H1 (cell line): Measurements from ENCODE around the gene USP24. TPM values are rescaled to one million over a fixed set of nuclear protein-coding genes. Genes with fewer than 3 reads are reported as not detected.

ENCODE experiments used
- BACH1 ChIP-seq: IDR thresholded peaks from 2 replicates; pipeline ENCODE4 v1.6.1; 2012; ENCODE audit warnings: low read length, improper control_type of control experiment
- CHD1 ChIP-seq: IDR thresholded peaks from 2 replicates; pipeline ENCODE4 v1.6.1; 2012; ENCODE audit warnings: low read depth, low read length, improper control_type of control experiment
- CHD2 ChIP-seq: IDR thresholded peaks from 2 replicates; pipeline ENCODE4 v1.6.1; 2012; ENCODE audit warnings: low read length, improper control_type of control experiment
- CREB1 ChIP-seq: IDR thresholded peaks from 2 replicates; pipeline ENCODE4 v1.6.1; 2012; ENCODE audit warnings: inconsistent platforms
- CTBP2 ChIP-seq: IDR thresholded peaks from 2 replicates; pipeline ENCODE4 v1.7.0; 2011; ENCODE audit warnings: borderline replicate concordance, mild to moderate bottlenecking, moderate library complexity, mixed read lengths, low read length; ENCODE audit not compliant: insufficient read depth, insufficient read length
- EP300 ChIP-seq, 2 experiments: IDR thresholded peaks; 1 replicate in 1 of 2; 2 replicates in 1 of 2; pipeline ENCODE4 v1.6.1; 2011 to 2012; ENCODE audit warnings: low read depth in 2 of 2, low read length in 2 of 2, mild to moderate bottlenecking in 2 of 2, borderline replicate concordance in 1 of 2, inconsistent platforms in 1 of 2, moderate library complexity in 1 of 2
- FOSL1 ChIP-seq: IDR thresholded peaks from 2 replicates; pipeline ENCODE4 v1.6.1; 2011; ENCODE audit warnings: mild to moderate bottlenecking, low read depth, low read length, moderate library complexity; ENCODE audit not compliant: insufficient read depth
- JUN ChIP-seq: IDR thresholded peaks from 2 replicates; pipeline ENCODE4 v1.6.1; 2011; ENCODE audit warnings: low read depth, mild to moderate bottlenecking, improper control_type of control experiment, low read length
- PHF8 ChIP-seq: fragments of 200-600 bp; sonication (generic); conservative IDR thresholded peaks from 2 replicates; pipeline ENCODE4 v1.7.1; 2012; ENCODE audit warnings: low read depth, mild to moderate bottlenecking, inconsistent platforms, low read length, moderate library complexity
- RFX5 ChIP-seq: IDR thresholded peaks from 2 replicates; pipeline ENCODE4 v1.6.1; 2011; ENCODE audit warnings: low read depth, low read length, improper control_type of control experiment, borderline replicate concordance
- RNF2 ChIP-seq: fragments of 200-900, 300-1000 bp; sonication (generic); IDR thresholded peaks from 2 replicates; pipeline ENCODE4 v1.7.1; 2016; ENCODE audit warnings: borderline replicate concordance, low read depth, mild to moderate bottlenecking, antibody characterized with exemption, low read length; ENCODE audit not compliant: poor library complexity, severe bottlenecking; ENCODE audit errors: missing control alignments
- RXRA ChIP-seq: IDR thresholded peaks from 2 replicates; pipeline ENCODE4 v1.6.1; 2011; ENCODE audit warnings: low read depth, mild to moderate bottlenecking, low read length, moderate library complexity; ENCODE audit not compliant: insufficient read depth
- SIRT6 ChIP-seq: IDR thresholded peaks from one replicate; pipeline ENCODE4 v1.7.1; 2012; ENCODE audit warnings: low read length, inconsistent platforms
- SP1 ChIP-seq: IDR thresholded peaks from 2 replicates; pipeline ENCODE4 v1.6.1; 2011; ENCODE audit warnings: low read depth, low read length
- TAF7 ChIP-seq: optimal IDR thresholded peaks from 2 replicates; pipeline ENCODE3; 2011; ENCODE audit warnings: low read depth, mild to moderate bottlenecking, inconsistent platforms, low read length, moderate library complexity, borderline replicate concordance
- TEAD4 ChIP-seq: IDR thresholded peaks from 2 replicates; pipeline ENCODE4 v1.6.1; 2012; ENCODE audit warnings: low read depth, low read length, inconsistent platforms, mixed read lengths
- USF2 ChIP-seq: IDR thresholded peaks from 2 replicates; pipeline ENCODE4 v1.6.1; 2011; ENCODE audit warnings: low read length, improper control_type of control experiment
- polyA plus RNA-seq, 7 experiments: library from polyadenylated mRNA; depleted of rRNA in 3 of 7; stranded (reverse) in 5 of 7; unstranded in 2 of 7; fragments of >200 nt in 5 of 7; fragments of 200-250 nt in 2 of 7; gene quantifications; 1 replicate in 5 of 7; 2 replicates in 1 of 7; 4 replicates in 1 of 7; pipeline versions ENCODE4 v1.2.1 to v1.2.3, GENCODE V29; 2011 to 2013; ENCODE audit warnings: missing spikeins in 2 of 7, mixed read lengths in 2 of 7
- total RNA-seq: library from RNA; stranded (reverse); fragmentation: NEBNext Ultra II Directional; extraction: Animal tissue kit (Norgen Biotek cat#: 25700); gene quantifications from 2 replicates; pipeline ENCODE4 v1.2.1, GENCODE V29; 2021

USP24 gene
- total and polyA plus RNA-seq, 2 of the 8 experiments (the other 6 are each of a cell fraction or from before 2014, with no cell fraction given) = 11.1 to 34.6 TPM

GRCh38 chr1:55021942-55022546 lies 193.1 kb downstream of the USP24 start (continued):
- TF ChIP-seq CTBP2 (peak; percentile 50), BACH1 (0 out of 2 replicates have a peak, but pooled peaks have one; percentile 38), FOSL1 (no peak), CREB1 (peak; percentile 53; the same call in 1 of the 2 replicates), CHD1 (no peak), PHF8 (no peak), TEAD4 (no peak), SIRT6 (no peak), CHD2 (peak; percentile 72), RNF2 (no peak), EP300 (IDR thresholded peaks at IDR 0.05; ENCODE audit: borderline replicate concordance in 1 of 2, low read depth in 2 of 2, low read length in 2 of 2) (no peak), USF2 (peak; percentile 44; the same call in 1 of the 2 replicates), JUN (no peak), RXRA (no peak), RFX5 (no peak), SP1 (no peak), TAF7 (peak; percentile 45)
